SK-MEL-5 (cell line): ENCODE measurements around the gene FOXN3. TPM values are rescaled to one million over a fixed set of nuclear protein-coding genes. Genes with fewer than 3 reads are reported as not detected.
A peak's percentile ranks its signal among the peaks of the same experiment; 100 is the strongest.

Experiments
- DNase-seq: peaks from one replicate; pipeline ENCODE4 v3.0.0-alpha.2; 2016; ENCODE audit warnings: low read depth, low spot score
- in situ Hi-C: cut with HindIII; loops from 2 replicates; pipeline ENCODE4 v1.10.0; 2016; ENCODE audit warnings: low sequenced_read_pairs, high pct_unique_total_duplicates, low pct_unique_long_range_greater_than_20kb
- total RNA-seq: library from RNA; depleted of rRNA; stranded (reverse); fragments of >200 nt; shearing (Covaris generic); gene quantifications from 2 replicates; pipeline ENCODE4 v1.2.3, GENCODE V29; 2014

Gene FOXN3
- total RNA-seq, 1 experiment from 2014 or later, result 6.2 TPM

- in situ Hi-C loops, result no loop called here
- DNase-seq, result no peak
These were observed 173.3 kb downstream of the FOXN3 start for GRCh38 chr14:89243741-89244140.

GRCh38 chr14:89243286-89243685 is 173.7 kb downstream of the FOXN3 start:
- in situ Hi-C loops, result no loop called here
- peak; percentile 23 for DNase-seq

GRCh38 chr14:89242652-89243279 is 174.3 kb downstream of the FOXN3 start:
- in situ Hi-C loops, result no loop called here
- no peak for DNase-seq

- in situ Hi-C loops, result no loop called here
- DNase-seq, result no peak
These were observed 174.9 kb downstream of the FOXN3 start for GRCh38 chr14:89241934-89242651.

GRCh38 chr14:89241257-89241656 is 175.8 kb downstream of the FOXN3 start:
- DNase-seq, result no peak
- in situ Hi-C loops, result no loop called here

- no peak for DNase-seq
- in situ Hi-C loops, result no loop called here
These were observed 176.6 kb downstream of the FOXN3 start for GRCh38 chr14:89240414-89240813.

- in situ Hi-C loops, result no loop called here
These were observed 178.0 kb downstream of the FOXN3 start for GRCh38 chr14:89239023-89239422.

GRCh38 chr14:89237921-89238529 is 179.0 kb downstream of the FOXN3 start:
- peak; percentile 6 for DNase-seq
- in situ Hi-C loops, result no loop called here

More at GRCh38 chr14:89239023-89239422, 178.0 kb downstream of the FOXN3 start:
- no peak for DNase-seq

GRCh38 chr14:89236851-89237250 is 180.2 kb downstream of the FOXN3 start:
- no peak for DNase-seq
- in situ Hi-C loops, result no loop called here

- in situ Hi-C loops, result no loop called here
- no peak for DNase-seq
These were observed 183.8 kb downstream of the FOXN3 start for GRCh38 chr14:89233184-89233583.

- in situ Hi-C loops, result no loop called here
- DNase-seq, result no peak
These were observed 184.6 kb downstream of the FOXN3 start for GRCh38 chr14:89232265-89233070.

GRCh38 chr14:89231426-89232113 is 185.5 kb downstream of the FOXN3 start:
- in situ Hi-C loops, result no loop called here
- DNase-seq, result no peak

- in situ Hi-C loops, result no loop called here
- no peak for DNase-seq
These were observed 188.0 kb downstream of the FOXN3 start for GRCh38 chr14:89228921-89229639.

GRCh38 chr14:89227496-89227836 is 189.6 kb downstream of the FOXN3 start:
- in situ Hi-C loops, result no loop called here

GRCh38 chr14:89226801-89227495 is 190.1 kb downstream of the FOXN3 start:
- in situ Hi-C loops, result no loop called here

More at GRCh38 chr14:89227496-89227836, 189.6 kb downstream of the FOXN3 start:
- DNase-seq, result no peak

GRCh38 chr14:89225607-89226006 is 191.4 kb downstream of the FOXN3 start:
- in situ Hi-C loops, result no loop called here
- no peak for DNase-seq

More at GRCh38 chr14:89226801-89227495, 190.1 kb downstream of the FOXN3 start:
- no peak for DNase-seq
